Right lobe of liver (tissue), 4 donors: ENCODE results near the gene METAP1.

Source experiments
- CTCF ChIP-seq, 4 donors: fragments of 200-600 bp in 3 of 4; fragments of 450-650 bp in 1 of 4; IDR thresholded peaks; one replicate each; pipeline versions ENCODE4 v1.5.1 to v1.8.0; 2016 to 2022; ENCODE audit warnings: antibody characterized with exemption in 4 of 4, mild to moderate bottlenecking in 2 of 4
- POLR2A ChIP-seq: fragments of 450-650 bp; IDR thresholded peaks from one replicate; pipeline ENCODE4 v1.6.1; 2017; ENCODE audit warnings: antibody characterized with exemption, mild to moderate bottlenecking
- donor health status: DM: no; HTN: no; CAD: no.
- donor health status: DM: no; HTN: no; CAD: no.
- donor health status: DM: no; HTN: yes; CAD: no.

GRCh38 chr4:99033956-99034355 is 38.4 kb downstream of the METAP1 start:
- TF ChIP-seq CTCF (IDR thresholded peaks at IDR 0.05) (no peak), POLR2A (no peak)
